ENCODE data around the gene ETV3L.

DNA sequence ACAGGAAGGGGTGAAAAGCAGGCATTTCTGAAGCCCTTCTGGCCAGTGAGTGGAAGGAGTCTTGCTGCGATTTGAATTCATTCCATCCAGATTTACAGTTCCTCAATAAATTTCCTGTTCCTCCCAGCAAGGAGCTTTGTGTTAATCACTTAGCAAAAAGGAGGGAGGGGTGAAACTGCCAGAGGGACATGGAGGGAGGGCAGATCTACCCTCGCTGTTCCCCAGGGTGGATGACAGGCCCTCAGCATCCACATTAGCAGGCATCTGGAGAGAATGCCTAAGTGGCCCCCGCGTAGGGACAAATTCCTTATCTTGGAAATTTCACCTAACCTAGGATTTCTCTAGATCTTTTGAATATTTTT is 37.4 kb upstream of the ETV3L start:
- no peak for TF ChIP-seq POLR2A (IDR thresholded peaks at IDR 0.05; ENCODE audit: low read depth, low read length)
- TF ChIP-seq POLR2AphosphoS5 (IDR thresholded peaks at IDR 0.05; ENCODE audit: low read depth, low read length), result no peak
- TF ChIP-seq PAX5 (IDR thresholded peaks at IDR 0.05; ENCODE audit: insufficient read depth, low read length, severe bottlenecking), result no peak
- no peak for TF ChIP-seq TAF1 (IDR thresholded peaks at IDR 0.05; ENCODE audit: low read depth, low read length)
- TF ChIP-seq POU2F2 (IDR thresholded peaks at IDR 0.05; ENCODE audit: low read depth, low read length), result no peak

Data from GM12891 (cell line).